Measurements from ENCODE around the gene BCAN.

Gene BCAN, protein sequence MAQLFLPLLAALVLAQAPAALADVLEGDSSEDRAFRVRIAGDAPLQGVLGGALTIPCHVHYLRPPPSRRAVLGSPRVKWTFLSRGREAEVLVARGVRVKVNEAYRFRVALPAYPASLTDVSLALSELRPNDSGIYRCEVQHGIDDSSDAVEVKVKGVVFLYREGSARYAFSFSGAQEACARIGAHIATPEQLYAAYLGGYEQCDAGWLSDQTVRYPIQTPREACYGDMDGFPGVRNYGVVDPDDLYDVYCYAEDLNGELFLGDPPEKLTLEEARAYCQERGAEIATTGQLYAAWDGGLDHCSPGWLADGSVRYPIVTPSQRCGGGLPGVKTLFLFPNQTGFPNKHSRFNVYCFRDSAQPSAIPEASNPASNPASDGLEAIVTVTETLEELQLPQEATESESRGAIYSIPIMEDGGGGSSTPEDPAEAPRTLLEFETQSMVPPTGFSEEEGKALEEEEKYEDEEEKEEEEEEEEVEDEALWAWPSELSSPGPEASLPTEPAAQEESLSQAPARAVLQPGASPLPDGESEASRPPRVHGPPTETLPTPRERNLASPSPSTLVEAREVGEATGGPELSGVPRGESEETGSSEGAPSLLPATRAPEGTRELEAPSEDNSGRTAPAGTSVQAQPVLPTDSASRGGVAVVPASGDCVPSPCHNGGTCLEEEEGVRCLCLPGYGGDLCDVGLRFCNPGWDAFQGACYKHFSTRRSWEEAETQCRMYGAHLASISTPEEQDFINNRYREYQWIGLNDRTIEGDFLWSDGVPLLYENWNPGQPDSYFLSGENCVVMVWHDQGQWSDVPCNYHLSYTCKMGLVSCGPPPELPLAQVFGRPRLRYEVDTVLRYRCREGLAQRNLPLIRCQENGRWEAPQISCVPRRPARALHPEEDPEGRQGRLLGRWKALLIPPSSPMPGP

DNA sequence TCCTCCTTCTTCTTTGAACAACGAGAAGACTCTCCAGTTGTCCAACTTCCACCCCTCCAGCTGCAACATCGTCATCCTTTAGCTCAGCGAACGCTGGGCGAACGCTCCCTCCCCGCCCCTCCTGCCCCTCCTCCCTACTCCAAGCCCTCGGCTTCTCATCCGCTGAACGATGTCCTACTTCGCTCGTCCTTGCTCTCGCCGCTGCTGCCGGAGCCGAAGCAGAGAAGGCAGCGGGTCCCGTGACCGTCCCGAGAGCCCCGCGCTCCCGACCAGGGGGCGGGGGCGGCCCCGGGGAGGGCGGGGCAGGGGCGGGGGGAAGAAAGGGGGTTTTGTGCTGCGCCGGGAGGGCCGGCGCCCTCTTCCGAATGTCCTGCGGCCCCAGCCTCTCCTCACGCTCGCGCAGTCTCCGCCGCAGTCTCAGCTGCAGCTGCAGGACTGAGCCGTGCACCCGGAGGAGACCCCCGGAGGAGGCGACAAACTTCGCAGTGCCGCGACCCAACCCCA is at the start of gene BCAN:
TSS of gene BCAN (plus strand) at position 357 of the 504 bp plus-strand sequence. CDS start 3,938 bp downstream, outside the sequence.
- no peak for DNase-seq (ENCODE audit: low read depth, low spot score)
- TF ChIP-seq, protein P1, sequence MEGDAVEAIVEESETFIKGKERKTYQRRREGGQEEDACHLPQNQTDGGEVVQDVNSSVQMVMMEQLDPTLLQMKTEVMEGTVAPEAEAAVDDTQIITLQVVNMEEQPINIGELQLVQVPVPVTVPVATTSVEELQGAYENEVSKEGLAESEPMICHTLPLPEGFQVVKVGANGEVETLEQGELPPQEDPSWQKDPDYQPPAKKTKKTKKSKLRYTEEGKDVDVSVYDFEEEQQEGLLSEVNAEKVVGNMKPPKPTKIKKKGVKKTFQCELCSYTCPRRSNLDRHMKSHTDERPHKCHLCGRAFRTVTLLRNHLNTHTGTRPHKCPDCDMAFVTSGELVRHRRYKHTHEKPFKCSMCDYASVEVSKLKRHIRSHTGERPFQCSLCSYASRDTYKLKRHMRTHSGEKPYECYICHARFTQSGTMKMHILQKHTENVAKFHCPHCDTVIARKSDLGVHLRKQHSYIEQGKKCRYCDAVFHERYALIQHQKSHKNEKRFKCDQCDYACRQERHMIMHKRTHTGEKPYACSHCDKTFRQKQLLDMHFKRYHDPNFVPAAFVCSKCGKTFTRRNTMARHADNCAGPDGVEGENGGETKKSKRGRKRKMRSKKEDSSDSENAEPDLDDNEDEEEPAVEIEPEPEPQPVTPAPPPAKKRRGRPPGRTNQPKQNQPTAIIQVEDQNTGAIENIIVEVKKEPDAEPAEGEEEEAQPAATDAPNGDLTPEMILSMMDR (IDR thresholded peaks at IDR 0.05; ENCODE audit: insufficient read depth, low read length, missing control alignments), result no peak
- CTCF ChIA-PET, result interaction anchor here (0.9 to 12.8 kb wide), 3 partner anchors 15 to 34 kb away, joined by 3 to 185 read pairs (median 142); no protein-coding TSS in a partner anchor
- POLR2A ChIA-PET, result no interaction called here
- peak within 1 kb of the TSS; percentile 20; the same call in 1 of the 2 replicates for H3K4me3 ChIP-seq (ENCODE audit: low read depth, low read length)

- CTCF ChIA-PET, result interaction anchor here (1.0 to 4.5 kb wide), 11 partner anchors 10 to 207 kb away, joined by 3 to 51 read pairs (median 5); partner anchors contain the start of genes GPATCH4 and MEF2D
- TF ChIP-seq, protein P1 (IDR thresholded peaks at IDR 0.05; ENCODE audit: insufficient read depth, low read length, missing control alignments), result no peak
- no peak for DNase-seq (ENCODE audit: low read depth, low spot score)
- peak overlapping the region; percentile 83 for H3K4me3 ChIP-seq (ENCODE audit: low read depth, low read length)
- POLR2A ChIA-PET, result interaction anchor here (0.8 to 1.9 kb wide), 5 partner anchors 8 to 88 kb away, joined by 4 to 6 read pairs (median 4); partner anchors contain the start of gene GPATCH4
Measured at GRCh38 chr1:156592158-156592909, 49.6 kb upstream of the BCAN start.

GRCh38 chr1:156592910-156593660 is 48.8 kb upstream of the BCAN start:
- CTCF ChIA-PET, result interaction anchor here (0.6 to 4.5 kb wide), 11 partner anchors 8 to 208 kb away, joined by 3 to 51 read pairs (median 5); partner anchors contain the start of gene GPATCH4
- H3K4me3 ChIP-seq (ENCODE audit: low read depth, low read length), result no peak overlapping the region
- DNase-seq (ENCODE audit: low read depth, low spot score), result no peak
- POLR2A ChIA-PET, result interaction anchor here (0.8 kb wide), 1 partner anchor 11 kb away, joined by 4 read pairs; no protein-coding TSS in a partner anchor
- TF ChIP-seq, protein P1 (IDR thresholded peaks at IDR 0.05; ENCODE audit: insufficient read depth, low read length, missing control alignments), result no peak

DNA sequence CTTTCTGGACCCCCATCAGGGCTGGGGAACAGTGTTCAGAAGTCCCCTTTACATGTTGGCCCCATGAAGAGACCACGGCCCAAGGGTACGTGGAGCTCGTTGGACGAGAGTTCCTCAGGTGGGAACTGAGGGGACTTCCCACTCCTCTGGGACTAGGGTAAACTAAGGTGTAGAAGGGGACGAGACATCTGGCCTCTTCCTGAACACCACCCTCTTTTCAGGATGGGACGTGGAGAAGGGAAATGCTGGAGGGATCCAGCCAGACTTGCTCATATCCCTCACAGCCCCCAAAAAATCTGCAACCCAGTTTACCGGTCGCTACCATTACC is 48.3 kb upstream of the BCAN start:
- TF ChIP-seq, protein P1 (IDR thresholded peaks at IDR 0.05; ENCODE audit: insufficient read depth, low read length, missing control alignments), result no peak
- ChIA-PET POLR2A (no interaction called here), CTCF (interaction anchor here (0.6 to 4.5 kb wide), 11 partner anchors 8 to 208 kb away, joined by 3 to 51 read pairs (median 4); partner anchors contain the start of gene GPATCH4)
- no peak overlapping the region for H3K4me3 ChIP-seq (ENCODE audit: low read depth, low read length)
- DNase-seq (ENCODE audit: low read depth, low spot score), result no peak

DNA sequence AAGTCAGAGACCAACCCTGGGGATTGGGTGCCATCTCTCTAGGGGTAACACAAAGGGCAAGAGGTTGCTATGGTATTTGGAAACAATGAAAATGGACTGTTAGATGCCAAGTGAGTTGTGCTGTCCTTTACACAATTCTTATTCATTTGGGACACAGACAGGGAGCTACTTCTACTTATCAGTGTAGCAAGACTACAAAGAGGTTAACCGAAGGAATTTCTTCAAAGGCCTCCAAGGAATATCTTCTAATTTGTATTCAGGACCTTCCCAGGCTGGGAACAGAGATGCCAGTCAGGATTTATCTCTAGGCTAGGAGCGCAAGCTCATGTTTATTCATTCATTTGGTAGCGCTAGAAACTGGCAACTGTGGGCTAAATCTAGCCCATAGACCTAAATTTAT is 47.7 kb upstream of the BCAN start:
- DNase-seq (ENCODE audit: low read depth, low spot score), result no peak
- TF ChIP-seq, protein P1 (IDR thresholded peaks at IDR 0.05; ENCODE audit: insufficient read depth, low read length, missing control alignments), result no peak
- ChIA-PET POLR2A (interaction anchor here (0.6 kb wide), 1 partner anchor 94 kb away, joined by 4 read pairs; no protein-coding TSS in a partner anchor), CTCF (interaction anchor here (0.6 to 4.5 kb wide), 11 partner anchors 9 to 209 kb away, joined by 3 to 51 read pairs (median 4); partner anchors contain the start of gene GPATCH4)
- no peak overlapping the region for H3K4me3 ChIP-seq (ENCODE audit: low read depth, low read length)

Measured in AG04449 (cell line).